ENCODE measurements around the gene ROCK2. TPM values are rescaled to one million over a fixed set of nuclear protein-coding genes. Genes with fewer than 3 reads are reported as not detected.

ROCK2 gene
- total RNA-seq, 1 experiment from 2014 or later, result 64.4 TPM

DNA sequence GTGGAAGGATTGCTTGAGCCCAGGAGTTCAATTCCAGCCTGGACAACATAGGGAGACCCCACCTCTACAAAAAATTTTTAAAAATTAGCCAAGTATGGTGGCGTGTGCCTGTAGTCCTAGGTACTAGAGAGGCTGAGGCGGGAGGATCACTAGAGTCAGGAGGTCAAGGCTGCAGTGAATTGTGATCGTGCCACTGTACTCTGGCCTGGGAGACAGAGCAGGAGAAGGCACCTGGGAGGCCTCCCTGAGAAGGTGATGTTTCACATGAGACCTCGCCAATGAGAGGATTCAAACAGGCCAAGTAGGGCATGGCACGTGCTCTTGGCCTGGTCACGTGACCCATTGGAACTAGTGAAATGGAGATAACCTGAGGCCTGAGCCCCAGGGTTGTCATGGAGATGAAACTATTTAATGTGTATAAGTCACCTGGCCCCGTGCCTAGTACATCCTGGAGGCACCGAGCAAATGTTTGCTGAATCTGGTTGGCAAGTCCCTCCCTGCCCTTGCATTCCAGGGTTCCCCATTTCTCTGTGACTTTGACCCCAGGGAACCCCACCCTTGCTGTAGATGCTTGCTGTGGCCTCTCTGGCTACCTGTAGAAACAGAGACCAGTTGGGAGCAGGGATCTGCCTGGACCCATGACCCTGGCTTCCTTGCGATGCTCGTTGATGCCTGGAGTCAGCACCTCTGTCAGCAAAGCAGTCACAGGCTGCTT lies 26.1 kb upstream of the ROCK2 start:
- ChIA-PET POLR2A (no interaction called here), CTCF (no interaction called here)
- TF ChIP-seq, protein P1, sequence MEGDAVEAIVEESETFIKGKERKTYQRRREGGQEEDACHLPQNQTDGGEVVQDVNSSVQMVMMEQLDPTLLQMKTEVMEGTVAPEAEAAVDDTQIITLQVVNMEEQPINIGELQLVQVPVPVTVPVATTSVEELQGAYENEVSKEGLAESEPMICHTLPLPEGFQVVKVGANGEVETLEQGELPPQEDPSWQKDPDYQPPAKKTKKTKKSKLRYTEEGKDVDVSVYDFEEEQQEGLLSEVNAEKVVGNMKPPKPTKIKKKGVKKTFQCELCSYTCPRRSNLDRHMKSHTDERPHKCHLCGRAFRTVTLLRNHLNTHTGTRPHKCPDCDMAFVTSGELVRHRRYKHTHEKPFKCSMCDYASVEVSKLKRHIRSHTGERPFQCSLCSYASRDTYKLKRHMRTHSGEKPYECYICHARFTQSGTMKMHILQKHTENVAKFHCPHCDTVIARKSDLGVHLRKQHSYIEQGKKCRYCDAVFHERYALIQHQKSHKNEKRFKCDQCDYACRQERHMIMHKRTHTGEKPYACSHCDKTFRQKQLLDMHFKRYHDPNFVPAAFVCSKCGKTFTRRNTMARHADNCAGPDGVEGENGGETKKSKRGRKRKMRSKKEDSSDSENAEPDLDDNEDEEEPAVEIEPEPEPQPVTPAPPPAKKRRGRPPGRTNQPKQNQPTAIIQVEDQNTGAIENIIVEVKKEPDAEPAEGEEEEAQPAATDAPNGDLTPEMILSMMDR (IDR thresholded peaks at IDR 0.05; ENCODE audit: insufficient read depth in 1 of 2, low read depth in 1 of 2, low read length in 1 of 2, severe bottlenecking in 1 of 2, unreplicated experiment in 1 of 2), result no peak
- Mint-ChIP-seq H3K9me3 (ENCODE audit: unreplicated experiment) (no peaks in the 10 kb centered on the region), H3K27ac (ENCODE audit: unreplicated experiment) (peak overlapping the region; percentile 28), H3K36me3 (ENCODE audit: insufficient read depth, unreplicated experiment) (no peaks in the 10 kb centered on the region), H3K4me1 (ENCODE audit: low read depth, unreplicated experiment) (peaks cover 28% of the 10 kb centered on the region), H3K27me3 (ENCODE audit: insufficient read depth, unreplicated experiment) (no peaks in the 10 kb centered on the region), H3K4me3 (ENCODE audit: unreplicated experiment) (no peak overlapping the region)
- Histone ChIP-seq H3K9me3 (no peaks in the 10 kb centered on the region), H3K27me3 (replicated peaks; ENCODE audit: control insufficient read depth, insufficient read depth, low read length) (no peaks in the 10 kb centered on the region), H3K4me3 (ENCODE audit: low read depth, low read length) (no peak overlapping the region), H3K4me1 (peaks cover 45% of the 10 kb centered on the region), H3K36me3 (ENCODE audit: control insufficient read depth, insufficient read depth, low read length) (no peaks in the 10 kb centered on the region)
- BruUV-seq (replicated peaks), result no TSS peak
- DNase-seq, result peak; percentile 66 to 89
- intact Hi-C loops (cut with micrococcal nuclease; ENCODE audit: unreplicated experiment), result loop anchor here (2.0 kb wide), 1 partner anchor 26 kb away; the partner anchor contains the start of gene ROCK2

DNA sequence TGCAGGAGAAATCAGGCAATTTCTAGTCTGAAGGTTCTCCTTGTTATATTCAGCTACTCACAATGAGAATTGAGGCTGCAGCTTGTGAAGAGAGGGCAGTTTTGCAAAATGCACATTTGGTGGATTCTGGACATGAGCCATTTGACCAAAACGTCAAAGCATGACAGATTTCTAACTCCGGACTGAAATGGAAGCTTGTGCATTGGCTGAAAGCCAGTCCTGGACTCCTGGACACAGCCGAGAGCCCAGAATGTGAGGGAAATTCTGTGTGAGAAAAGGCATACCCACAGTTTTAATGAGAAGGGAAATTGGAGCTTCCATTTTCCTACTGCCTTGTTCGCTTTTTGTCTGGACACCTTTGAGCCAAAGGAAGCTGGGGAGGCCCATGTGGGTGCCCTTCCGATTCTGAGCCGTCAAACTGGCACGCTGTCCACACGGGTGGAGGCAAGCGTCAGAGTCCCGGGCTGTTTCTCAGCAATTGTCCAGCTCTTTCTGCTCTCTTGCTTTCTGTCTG lies 23.7 kb upstream of the ROCK2 start:
- intact Hi-C loops (cut with micrococcal nuclease; ENCODE audit: unreplicated experiment), result no loop called here
- no peaks in the 10 kb centered on the region for H3K36me3 Mint-ChIP-seq (ENCODE audit: insufficient read depth, unreplicated experiment)
- peaks cover 24% of the 10 kb centered on the region for H3K4me1 ChIP-seq
- no peaks in the 10 kb centered on the region for H3K36me3 ChIP-seq (ENCODE audit: control insufficient read depth, insufficient read depth, low read length)
- no peaks in the 10 kb centered on the region for H3K27me3 ChIP-seq (replicated peaks; ENCODE audit: control insufficient read depth, insufficient read depth, low read length)
- no peaks in the 10 kb centered on the region for H3K27me3 Mint-ChIP-seq (ENCODE audit: insufficient read depth, unreplicated experiment)
- no peak overlapping the region for H3K4me3 ChIP-seq (ENCODE audit: low read depth, low read length)
- ChIA-PET POLR2A (interaction anchor here (1.1 kb wide), 1 partner anchor 24 kb away, joined by 3 read pairs; the partner anchor contains the start of gene ROCK2), CTCF (no interaction called here)
- BruUV-seq (replicated peaks), result no TSS peak
- peaks cover 10% of the 10 kb centered on the region for H3K4me1 Mint-ChIP-seq (ENCODE audit: low read depth, unreplicated experiment)
- H3K9me3 ChIP-seq, result no peaks in the 10 kb centered on the region
- TF ChIP-seq, protein P1 (IDR thresholded peaks at IDR 0.05; ENCODE audit: insufficient read depth in 1 of 2, low read depth in 1 of 2, low read length in 1 of 2, severe bottlenecking in 1 of 2, unreplicated experiment in 1 of 2), result no peak
- DNase-seq, result no peak
- H3K9me3 Mint-ChIP-seq (ENCODE audit: unreplicated experiment), result no peaks in the 10 kb centered on the region
- H3K27ac Mint-ChIP-seq (ENCODE audit: unreplicated experiment), result no peak overlapping the region
- H3K4me3 Mint-ChIP-seq (ENCODE audit: unreplicated experiment), result no peak overlapping the region

DNA sequence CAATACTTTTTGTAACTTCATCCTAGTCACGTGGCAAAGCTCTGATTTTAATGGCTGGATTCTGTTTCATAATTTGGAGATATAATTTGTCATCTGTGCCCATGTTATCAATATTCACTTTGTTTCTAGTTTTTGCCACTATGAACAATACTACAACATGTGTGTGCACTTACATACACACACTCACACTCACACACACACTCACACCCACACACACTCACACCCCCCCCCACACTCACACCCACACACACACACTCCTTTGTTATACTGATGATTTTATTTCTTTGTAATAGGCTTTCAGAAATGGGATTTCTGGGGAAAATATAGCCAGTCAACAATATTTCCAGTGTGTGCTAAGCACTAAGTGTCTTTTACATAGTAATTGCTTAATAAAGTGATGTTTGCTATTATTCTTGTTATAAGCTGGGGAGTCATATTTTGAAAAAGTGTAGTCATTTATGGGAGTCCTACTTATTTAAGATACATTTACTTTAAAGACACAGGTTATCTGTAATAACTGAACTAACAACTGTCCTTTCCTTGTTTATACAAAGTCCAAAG lies 22.8 kb upstream of the ROCK2 start:
- Histone ChIP-seq H3K36me3 (ENCODE audit: control insufficient read depth, insufficient read depth, low read length) (no peaks in the 10 kb centered on the region), H3K9me3 (no peaks in the 10 kb centered on the region), H3K4me3 (ENCODE audit: low read depth, low read length) (no peak overlapping the region), H3K27me3 (replicated peaks; ENCODE audit: control insufficient read depth, insufficient read depth, low read length) (no peaks in the 10 kb centered on the region), H3K4me1 (peaks cover 24% of the 10 kb centered on the region)
- Mint-ChIP-seq H3K9me3 (ENCODE audit: unreplicated experiment) (no peaks in the 10 kb centered on the region), H3K27me3 (ENCODE audit: insufficient read depth, unreplicated experiment) (no peaks in the 10 kb centered on the region), H3K4me3 (ENCODE audit: unreplicated experiment) (no peak overlapping the region), H3K4me1 (ENCODE audit: low read depth, unreplicated experiment) (peaks cover 5% of the 10 kb centered on the region), H3K27ac (ENCODE audit: unreplicated experiment) (no peak overlapping the region), H3K36me3 (ENCODE audit: insufficient read depth, unreplicated experiment) (no peaks in the 10 kb centered on the region)
- ChIA-PET POLR2A (interaction anchor here (1.0 to 1.1 kb wide), 2 partner anchors 10 to 23 kb away, joined by 3 read pairs; partner anchors contain the start of gene ROCK2), CTCF (no interaction called here)
- DNase-seq, result no peak
- no TSS peak for BruUV-seq (replicated peaks)
- intact Hi-C loops (cut with micrococcal nuclease; ENCODE audit: unreplicated experiment), result no loop called here
- TF ChIP-seq, protein P1 (IDR thresholded peaks at IDR 0.05; ENCODE audit: insufficient read depth in 1 of 2, low read depth in 1 of 2, low read length in 1 of 2, severe bottlenecking in 1 of 2, unreplicated experiment in 1 of 2), result no peak
